Dedifferentiated amniotic fluid mesenchymal stem cell (primary cell): ENCODE results near the gene GFRAL.

Experiments used
- DNase-seq: peaks from one replicate; pipeline ENCODE4 v3.0.0-alpha.2; 2016; ENCODE audit errors: extremely low spot score

Gene GFRAL

DNA sequence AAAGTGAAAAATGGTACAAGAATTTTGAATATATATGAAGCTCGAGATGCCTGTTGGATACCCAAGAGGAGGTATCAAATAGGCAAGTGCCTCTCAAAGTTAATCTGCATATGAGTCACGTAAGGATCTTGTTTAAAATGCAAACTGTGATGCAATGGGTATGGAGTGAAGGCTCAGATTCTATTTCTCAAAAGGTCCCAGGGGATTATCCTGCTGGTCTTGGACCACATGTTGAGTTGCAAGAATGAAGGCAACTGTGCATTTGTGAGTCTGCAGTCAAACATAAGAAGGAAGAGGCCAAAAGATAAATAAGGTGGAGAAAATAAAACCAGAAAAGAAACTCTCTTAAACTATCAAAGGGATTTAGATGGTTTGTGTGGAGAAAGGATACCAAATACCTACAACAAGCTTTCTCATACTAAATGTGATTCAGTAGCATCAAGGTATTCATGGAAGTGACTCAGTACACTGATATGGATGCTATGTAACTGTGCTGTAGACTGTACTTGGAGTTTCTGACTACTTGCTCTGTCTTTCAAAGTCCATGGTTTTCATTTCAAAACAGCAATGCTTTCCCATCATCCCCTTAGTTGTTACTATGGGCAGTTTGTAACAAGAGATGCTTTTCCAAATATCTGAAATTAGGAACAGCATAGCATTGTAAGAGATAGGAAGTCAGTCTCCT, 106.3 kb downstream of the GFRAL start:
- DNase-seq, result peak; percentile 50

DNA sequence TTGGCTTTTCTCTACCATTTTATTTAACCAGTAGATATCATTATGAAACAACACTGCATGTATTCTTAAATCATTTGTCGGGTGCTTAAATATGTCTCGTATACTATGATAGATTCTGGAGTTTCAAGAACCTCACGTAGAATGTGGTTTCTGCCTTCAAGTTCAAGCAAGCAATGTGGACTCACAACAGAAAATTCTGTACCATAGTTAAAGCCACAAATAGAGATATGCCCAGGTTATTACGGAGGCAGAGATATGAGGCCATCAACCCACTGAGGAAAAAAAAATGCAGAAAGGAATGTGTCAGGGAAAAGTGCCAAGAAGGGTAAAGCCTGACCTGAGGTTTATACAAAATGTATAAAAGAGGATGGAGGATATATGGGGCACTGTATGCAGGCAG, 109.9 kb downstream of the GFRAL start:
- no peak for DNase-seq

GRCh38 chr6:55438203-55438602, 110.9 kb downstream of the GFRAL start:
- DNase-seq, result no peak

DNA sequence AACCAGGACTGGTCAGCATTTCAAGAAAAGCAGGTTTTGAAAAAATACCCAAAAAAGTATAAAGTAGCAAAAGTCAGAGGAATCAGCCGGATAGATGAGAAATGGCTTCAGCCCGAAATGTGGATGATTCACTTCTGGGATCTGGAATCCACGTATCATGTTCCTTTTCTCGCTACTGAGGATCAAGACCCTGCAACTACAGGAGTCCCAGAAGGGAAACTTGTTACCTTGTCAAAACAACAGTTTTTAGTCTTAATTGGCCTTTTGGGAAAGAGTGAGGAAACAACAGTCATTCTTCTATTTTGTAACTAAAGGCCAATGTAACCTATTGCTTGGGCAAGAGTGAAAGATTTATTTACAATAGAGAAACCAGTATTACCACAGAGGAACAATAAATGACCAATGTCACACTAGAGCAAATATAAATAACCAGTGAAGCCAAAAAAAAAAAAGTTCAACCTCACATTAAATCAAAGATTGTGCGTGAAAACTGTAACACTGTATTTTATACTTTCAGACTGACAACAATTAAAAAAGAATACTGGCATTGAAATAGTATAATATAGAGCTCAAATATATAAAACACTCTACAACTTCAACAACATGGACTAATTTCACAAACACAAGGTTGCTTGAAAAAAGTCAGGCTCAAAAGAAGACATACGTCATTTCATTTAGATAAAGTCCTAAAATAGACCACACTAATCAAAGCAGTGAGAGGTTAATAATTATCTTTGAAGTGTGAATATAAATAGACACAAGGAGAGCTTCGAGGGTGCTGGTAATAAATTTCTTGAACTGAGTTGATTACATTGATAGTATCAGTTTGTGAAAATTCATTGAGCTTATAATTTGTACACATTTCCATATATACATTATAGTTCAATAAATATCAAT, 116.2 kb downstream of the GFRAL start:
- no peak for DNase-seq

DNA sequence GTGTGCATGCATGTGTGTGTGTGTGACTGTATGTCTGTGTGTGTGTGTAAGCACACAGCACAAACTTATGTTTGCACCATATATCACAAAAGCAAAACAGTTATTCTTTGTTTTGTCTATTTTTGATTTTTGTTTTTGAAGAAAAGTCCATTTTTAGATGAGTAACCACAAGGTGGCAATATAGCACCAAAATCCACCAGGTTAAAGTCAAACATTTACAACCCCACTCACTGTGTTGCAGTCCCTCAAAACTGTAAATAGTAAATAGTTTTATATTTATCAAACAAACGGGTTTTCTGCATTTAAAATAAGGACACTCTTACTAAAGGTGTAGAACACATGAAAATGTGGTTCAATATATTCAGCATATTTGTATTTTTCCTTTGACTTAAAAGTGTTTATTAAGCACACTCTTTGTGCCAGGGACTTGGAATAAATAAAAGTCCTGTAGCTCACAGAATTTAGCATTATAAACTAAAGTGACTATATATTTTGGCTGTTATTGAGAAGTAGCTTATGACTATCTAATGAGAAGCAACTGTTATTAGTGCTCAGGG, 118.5 kb downstream of the GFRAL start:
- peak; percentile 55 for DNase-seq

- no peak for DNase-seq
These were observed 120.6 kb downstream of the GFRAL start for GRCh38 chr6:55447891-55448290.

- DNase-seq, result no peak
These were observed 121.2 kb downstream of the GFRAL start for GRCh38 chr6:55448451-55448850.

DNA sequence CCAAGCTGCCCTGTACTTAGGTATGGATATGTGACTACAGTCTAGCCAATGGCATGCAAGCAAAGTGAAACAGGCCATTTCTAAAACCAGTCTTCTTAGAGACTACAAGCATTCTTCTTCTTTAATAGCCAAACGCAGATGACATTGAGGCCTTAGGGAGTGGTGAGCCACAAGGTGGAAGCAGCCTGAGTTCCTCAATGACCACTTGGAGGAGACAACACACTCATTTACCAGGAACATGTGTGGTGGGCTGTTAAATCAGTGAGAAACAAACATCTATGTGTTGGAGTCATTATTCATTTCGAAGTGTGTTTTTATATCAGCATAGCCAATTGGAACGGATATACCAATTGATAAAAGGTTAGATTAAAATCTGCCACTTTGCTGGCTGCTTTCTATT, 122.0 kb downstream of the GFRAL start:
- no peak for DNase-seq

GRCh38 chr6:55450005-55450404, 122.7 kb downstream of the GFRAL start:
- DNase-seq, result no peak
